Cardiac muscle cell (in vitro differentiated cells and primary cell): ENCODE measurements around the gene OR2M2. TPM values are rescaled to one million over a fixed set of nuclear protein-coding genes. Genes with fewer than 3 reads are reported as not detected.

Experiments
- DNase-seq, 2 donors: peaks; one replicate each; pipeline versions ENCODE4 v3.0.0 to v3.0.0-alpha.2; 2010 to 2017; ENCODE audit warnings: low read depth in 1 of 2, low spot score in 1 of 2
- H3K27ac ChIP-seq: fragments of 200-600 bp; sonication (generic); 2 replicates; pipeline ENCODE4 v1.5.1; 2016
- H3K27me3 ChIP-seq: fragments of 200-600 bp; sonication (generic); 2 replicates; pipeline ENCODE4 v1.6.0; 2016; ENCODE audit warnings: control low read depth
- H3K36me3 ChIP-seq: fragments of 200-600 bp; sonication (generic); 2 replicates; pipeline ENCODE4 v1.5.1; 2016; ENCODE audit warnings: control low read depth
- H3K4me1 ChIP-seq: fragments of 200-600 bp; sonication (generic); 2 replicates; pipeline ENCODE4 v1.8.1; 2017; ENCODE audit warnings: low read depth, mild to moderate bottlenecking, mixed run types
- H3K4me3 ChIP-seq: fragments of 200-600 bp; sonication (generic); 2 replicates; pipeline ENCODE4 v1.5.1; 2016; ENCODE audit warnings: mild to moderate bottlenecking
- H3K9me3 ChIP-seq: fragments of 200-600 bp; sonication (generic); 2 replicates; pipeline ENCODE4 v1.5.1; 2017; ENCODE audit warnings: low read depth, mild to moderate bottlenecking, control low read depth
- CTCF ChIP-seq: IDR thresholded peaks from 2 replicates; pipeline ENCODE4 v1.5.1; 2012; ENCODE audit warnings: low read depth, mild to moderate bottlenecking, low read length
- polyA plus RNA-seq: library from polyadenylated mRNA; unstranded; fragments of >200 nt; fragmentation: Nextera tagmentation; extraction: Ambion mirVana; gene quantifications from 2 replicates; pipeline ENCODE4 v1.2.1, GENCODE V29; 2016
- total RNA-seq: library from RNA; depleted of rRNA; stranded (reverse); fragments of >200 nt; gene quantifications from 2 replicates; pipeline ENCODE4 v1.2.3, GENCODE V29; 2016

The OR2M2 gene
- total RNA-seq (not detected in 2 replicates), polyA plus RNA-seq (not detected in 2 replicates)

- no peaks in the 10 kb centered on the region for H3K9me3 ChIP-seq
- no peak for TF ChIP-seq CTCF
Measured at GRCh38 chr1:248174521-248174920, at the start of gene OR2M2. OR2M2 (plus strand) TSS chr1:248174821; CDS start chr1:248179986, 5,165 bp downstream.

GRCh38 chr1:248127653-248128052 lies 47.0 kb upstream of the OR2M2 start:
- DNase-seq, result no peak
- no peak for TF ChIP-seq CTCF
- Histone ChIP-seq H3K4me3 (no peak overlapping the region), H3K27me3 (no peaks in the 10 kb centered on the region), H3K9me3 (no peaks in the 10 kb centered on the region), H3K4me1 (no peaks in the 10 kb centered on the region), H3K36me3 (no peaks in the 10 kb centered on the region), H3K27ac (no peak overlapping the region)

More at GRCh38 chr1:248174521-248174920, at the start of gene OR2M2:
- no peak within 1 kb of the TSS for H3K27ac ChIP-seq
- no peaks in the 10 kb centered on the region for H3K4me1 ChIP-seq
- H3K4me3 ChIP-seq, result no peak within 1 kb of the TSS
- no peak for DNase-seq
- H3K36me3 ChIP-seq, result no peaks in the 10 kb centered on the region
- H3K27me3 ChIP-seq, result no peaks in the 10 kb centered on the region

GRCh38 chr1:248136811-248137210 lies 37.8 kb upstream of the OR2M2 start:
- H3K4me1 ChIP-seq, result no peaks in the 10 kb centered on the region
- no peak for DNase-seq
- no peaks in the 10 kb centered on the region for H3K9me3 ChIP-seq
- TF ChIP-seq CTCF, result no peak
- no peaks in the 10 kb centered on the region for H3K27me3 ChIP-seq
- H3K36me3 ChIP-seq, result no peaks in the 10 kb centered on the region
- no peak overlapping the region for H3K4me3 ChIP-seq
- H3K27ac ChIP-seq, result no peak overlapping the region

DNA sequence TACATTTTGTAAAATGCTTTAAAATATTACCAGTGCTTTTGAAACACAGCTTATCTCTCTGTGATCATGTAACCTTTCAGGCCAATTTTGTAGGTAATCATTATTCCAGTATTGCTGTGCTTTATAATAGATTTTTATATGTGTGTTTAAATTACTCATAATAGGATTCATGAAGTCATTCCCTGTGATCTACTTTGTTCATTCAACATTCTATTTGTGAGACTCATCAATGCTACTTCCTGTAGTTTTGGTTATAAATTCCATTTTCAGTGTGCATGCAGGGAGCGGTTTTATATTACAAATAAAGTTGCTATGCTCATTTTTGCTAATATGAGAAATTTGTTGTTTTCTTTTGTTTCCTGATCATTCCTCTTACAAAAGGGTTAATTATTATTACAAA lies 33.8 kb upstream of the OR2M2 start:
- no peak overlapping the region for H3K27ac ChIP-seq
- no peak overlapping the region for H3K4me3 ChIP-seq
- no peaks in the 10 kb centered on the region for H3K4me1 ChIP-seq
- H3K27me3 ChIP-seq, result no peaks in the 10 kb centered on the region
- DNase-seq, result no peak
- H3K36me3 ChIP-seq, result no peaks in the 10 kb centered on the region
- no peaks in the 10 kb centered on the region for H3K9me3 ChIP-seq
- TF ChIP-seq CTCF, result no peak

GRCh38 chr1:248143311-248143710 lies 31.3 kb upstream of the OR2M2 start:
- TF ChIP-seq CTCF, result no peak
- H3K27ac ChIP-seq, result no peak overlapping the region
- no peak overlapping the region for H3K4me3 ChIP-seq
- H3K9me3 ChIP-seq, result no peaks in the 10 kb centered on the region
- H3K27me3 ChIP-seq, result no peaks in the 10 kb centered on the region
- no peaks in the 10 kb centered on the region for H3K4me1 ChIP-seq
- H3K36me3 ChIP-seq, result no peaks in the 10 kb centered on the region
- DNase-seq, result no peak
